ENCODE measurements around the gene FAM169A.
A peak's percentile ranks its signal among the peaks of the same experiment; 100 is the strongest.
"Not testable (repeated sequence)": the region's sequence is repeated elsewhere in the genome, so short reads cannot be mapped to it uniquely, and the experiment has no call there.

FAM169A gene, protein sequence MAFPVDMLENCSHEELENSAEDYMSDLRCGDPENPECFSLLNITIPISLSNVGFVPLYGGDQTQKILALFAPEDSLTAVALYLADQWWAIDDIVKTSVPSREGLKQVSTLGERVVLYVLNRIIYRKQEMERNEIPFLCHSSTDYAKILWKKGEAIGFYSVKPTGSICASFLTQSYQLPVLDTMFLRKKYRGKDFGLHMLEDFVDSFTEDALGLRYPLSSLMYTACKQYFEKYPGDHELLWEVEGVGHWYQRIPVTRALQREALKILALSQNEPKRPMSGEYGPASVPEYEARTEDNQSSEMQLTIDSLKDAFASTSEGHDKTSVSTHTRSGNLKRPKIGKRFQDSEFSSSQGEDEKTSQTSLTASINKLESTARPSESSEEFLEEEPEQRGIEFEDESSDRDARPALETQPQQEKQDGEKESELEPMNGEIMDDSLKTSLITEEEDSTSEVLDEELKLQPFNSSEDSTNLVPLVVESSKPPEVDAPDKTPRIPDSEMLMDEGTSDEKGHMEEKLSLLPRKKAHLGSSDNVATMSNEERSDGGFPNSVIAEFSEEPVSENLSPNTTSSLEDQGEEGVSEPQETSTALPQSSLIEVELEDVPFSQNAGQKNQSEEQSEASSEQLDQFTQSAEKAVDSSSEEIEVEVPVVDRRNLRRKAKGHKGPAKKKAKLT

GRCh38 chr5:74865804-74866595 lies at the start of gene FAM169A:
Gene FAM169A (minus strand): TSS chr5:74866387. CDS start chr5:74841676, 24,711 bp downstream.
- peak; percentile 43 for DNase-seq

- DNase-seq, result no peak
Observed at GRCh38 chr5:74915488-74915887, 49.3 kb upstream of the FAM169A start.

- not testable (repeated sequence) for DNase-seq
Observed at GRCh38 chr5:74911421-74911820, 45.2 kb upstream of the FAM169A start.

GRCh38 chr5:74909888-74910287 lies 43.7 kb upstream of the FAM169A start:
- not testable (repeated sequence) for DNase-seq

DNA sequence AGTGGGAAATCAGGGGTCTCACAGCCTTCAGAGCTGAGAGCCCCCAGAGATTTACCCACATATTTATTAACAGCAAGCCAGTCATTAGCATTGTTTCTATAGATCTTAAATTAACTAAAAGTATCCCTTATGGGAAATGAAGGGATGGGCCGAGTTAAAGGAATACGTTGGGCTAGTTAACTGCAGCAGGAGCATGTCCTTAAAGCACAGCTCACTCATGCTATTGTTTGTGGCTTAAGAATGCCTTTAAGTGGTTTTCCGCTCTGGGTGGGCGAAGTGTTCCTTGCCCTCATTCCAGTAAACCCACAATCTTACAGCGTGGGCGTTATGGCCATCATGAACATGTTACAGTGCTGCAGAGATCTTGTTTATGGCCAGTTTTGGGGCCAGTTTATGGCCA lies 42.0 kb upstream of the FAM169A start:
- not testable (repeated sequence) for DNase-seq

DNA sequence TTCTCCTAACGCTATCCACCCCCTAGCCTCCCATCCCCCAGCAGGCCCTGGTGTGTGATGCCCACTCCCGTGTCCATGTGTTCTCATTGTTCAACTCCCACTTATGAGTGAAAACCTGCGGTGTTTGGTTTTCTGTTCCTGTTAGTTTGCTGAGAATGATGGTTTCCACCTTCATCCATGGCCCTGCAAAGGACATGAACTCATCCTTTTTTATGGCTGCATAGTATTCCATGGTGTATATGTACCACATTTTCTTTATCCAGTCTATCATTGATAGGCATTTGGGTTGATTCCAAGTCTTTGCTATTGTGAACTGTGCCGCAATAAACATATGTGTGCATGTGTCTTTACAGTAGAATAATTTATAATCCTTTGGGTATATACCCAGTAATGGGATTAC lies 38.5 kb upstream of the FAM169A start:
- DNase-seq, result not testable (repeated sequence)

DNA sequence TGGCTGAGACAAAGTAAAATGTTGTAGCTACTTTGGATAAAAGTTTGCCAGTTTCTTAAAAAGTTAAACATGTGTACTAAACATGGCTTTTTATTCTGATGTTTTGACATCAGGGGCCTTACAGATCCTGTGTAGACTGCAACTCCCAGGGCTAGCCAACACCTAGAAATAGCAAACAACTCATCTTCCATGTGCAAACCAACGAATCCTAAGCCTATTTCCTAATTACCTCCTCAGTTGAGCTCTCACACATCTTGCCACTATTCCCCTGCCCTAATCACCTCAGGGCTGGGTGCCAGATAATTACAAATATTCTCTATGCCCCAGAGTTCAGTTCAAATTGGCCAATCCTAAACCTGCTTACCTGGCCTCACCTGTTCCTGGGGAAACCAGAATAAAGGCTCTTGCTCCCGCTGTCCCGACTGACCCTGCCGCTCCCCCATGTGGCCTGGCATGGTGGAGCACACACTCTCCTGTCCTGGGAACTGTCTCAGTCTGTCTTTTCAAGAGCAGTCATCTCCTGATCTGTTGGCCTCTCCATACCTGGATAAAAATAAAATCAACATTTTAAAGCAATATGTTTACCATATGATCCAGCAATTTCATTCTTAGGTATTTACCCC lies 37.1 kb upstream of the FAM169A start:
- DNase-seq, result peak; percentile 7

DNA sequence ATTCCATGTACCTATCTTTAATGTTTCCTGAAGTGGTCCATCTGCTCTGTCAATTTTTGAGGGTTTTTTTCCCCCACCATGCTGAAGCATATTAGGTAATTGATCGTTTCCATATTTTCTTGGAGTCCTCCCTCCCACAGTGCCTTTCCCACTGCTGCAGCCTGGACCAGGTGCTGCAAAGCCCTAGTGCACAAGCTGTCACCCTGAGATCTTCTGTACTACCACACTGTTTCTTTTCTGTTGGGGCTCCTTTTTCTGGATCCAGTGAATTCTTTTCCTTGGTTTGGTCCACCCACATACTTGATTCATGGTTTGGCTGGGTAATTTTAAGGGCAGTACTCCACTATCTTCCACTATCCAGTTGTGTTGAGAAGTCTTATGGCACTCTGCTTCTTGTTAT lies 30.9 kb upstream of the FAM169A start:
- DNase-seq, result no peak

DNA sequence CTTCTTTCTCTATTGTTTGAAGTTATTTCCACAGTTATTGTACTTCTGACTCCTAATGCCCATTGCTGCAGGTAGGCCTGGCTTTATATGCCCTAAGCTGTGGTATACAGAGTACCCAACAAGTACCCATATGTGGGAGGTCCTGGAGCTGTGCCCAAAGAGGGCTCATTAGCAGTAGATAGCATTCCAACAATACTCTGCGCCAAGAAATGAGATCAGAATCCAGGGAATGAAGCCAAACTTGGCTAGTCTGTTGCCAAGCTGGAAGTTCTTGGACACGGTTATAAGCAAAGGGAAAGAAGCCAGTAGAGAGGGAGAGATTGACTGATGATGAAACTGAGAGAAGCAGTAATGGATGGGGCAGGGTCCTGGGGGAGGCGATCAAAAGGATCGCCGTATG lies 29.7 kb upstream of the FAM169A start:
- no peak for DNase-seq

DNA sequence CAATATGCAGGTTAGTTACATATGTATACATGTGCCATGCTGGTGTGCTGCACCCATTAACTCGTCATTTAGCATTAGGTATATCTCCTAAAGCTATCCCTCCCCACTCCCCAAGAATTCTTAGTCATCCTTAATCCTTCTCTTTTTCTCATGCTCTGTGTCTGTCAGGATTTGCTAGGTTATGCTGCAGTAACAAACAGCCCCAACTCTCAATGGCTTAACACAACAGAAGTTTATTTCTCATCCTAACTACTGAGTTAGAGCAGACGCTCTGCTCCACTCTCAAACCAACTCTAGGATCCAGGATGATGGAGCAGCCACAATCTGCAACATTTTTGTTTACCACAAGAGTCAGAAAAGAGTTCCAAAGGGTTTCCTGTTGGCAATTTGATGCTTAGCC lies 28.2 kb upstream of the FAM169A start:
- DNase-seq, result no peak

- DNase-seq, result no peak
Observed at GRCh38 chr5:74892921-74893320, 26.7 kb upstream of the FAM169A start.

- no peak for DNase-seq
Observed at GRCh38 chr5:74889523-74890105, 23.4 kb upstream of the FAM169A start.

- no peak for DNase-seq
Observed at GRCh38 chr5:74888117-74888516, 21.9 kb upstream of the FAM169A start.

GRCh38 chr5:74885170-74885569 lies 19.0 kb upstream of the FAM169A start:
- DNase-seq, result no peak

DNA sequence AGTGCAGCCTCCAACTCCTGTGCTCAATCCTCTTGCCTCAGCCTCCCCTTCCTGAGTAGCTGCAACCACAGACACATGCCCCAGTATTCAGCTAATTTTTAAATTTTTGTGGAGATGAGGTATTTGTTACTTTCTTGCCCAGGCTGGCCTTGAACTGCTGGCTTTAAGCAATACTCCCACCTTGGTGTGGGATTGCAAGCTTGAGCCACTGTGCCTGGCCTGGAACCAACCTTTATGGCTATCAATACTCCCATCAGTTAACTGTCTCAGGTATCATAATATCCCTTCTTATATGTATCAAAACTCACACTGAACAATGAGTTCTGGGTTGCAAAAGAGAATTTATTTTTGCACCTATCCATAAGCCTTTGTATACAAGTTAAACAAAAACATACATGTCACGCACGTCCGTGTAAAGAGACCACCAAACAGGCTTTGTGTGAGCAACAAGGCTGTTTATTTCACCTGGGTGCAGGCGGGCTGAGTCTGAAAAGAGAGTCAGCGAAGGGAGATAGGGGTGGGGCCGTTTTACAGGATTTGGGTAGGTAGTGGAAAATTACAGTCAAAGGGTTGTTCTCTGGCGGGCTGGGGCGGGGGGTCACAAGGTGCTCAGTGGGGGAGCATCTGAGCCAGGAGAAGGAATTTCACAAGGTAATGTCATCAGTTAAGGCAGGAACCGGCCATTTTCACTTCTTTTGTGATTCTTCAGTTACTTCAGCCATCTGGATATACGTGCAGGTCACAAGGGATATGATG lies 16.4 kb upstream of the FAM169A start:
- not testable (repeated sequence) for DNase-seq

- DNase-seq, result no peak
Observed at GRCh38 chr5:74877624-74878304, 11.6 kb upstream of the FAM169A start.

DNA sequence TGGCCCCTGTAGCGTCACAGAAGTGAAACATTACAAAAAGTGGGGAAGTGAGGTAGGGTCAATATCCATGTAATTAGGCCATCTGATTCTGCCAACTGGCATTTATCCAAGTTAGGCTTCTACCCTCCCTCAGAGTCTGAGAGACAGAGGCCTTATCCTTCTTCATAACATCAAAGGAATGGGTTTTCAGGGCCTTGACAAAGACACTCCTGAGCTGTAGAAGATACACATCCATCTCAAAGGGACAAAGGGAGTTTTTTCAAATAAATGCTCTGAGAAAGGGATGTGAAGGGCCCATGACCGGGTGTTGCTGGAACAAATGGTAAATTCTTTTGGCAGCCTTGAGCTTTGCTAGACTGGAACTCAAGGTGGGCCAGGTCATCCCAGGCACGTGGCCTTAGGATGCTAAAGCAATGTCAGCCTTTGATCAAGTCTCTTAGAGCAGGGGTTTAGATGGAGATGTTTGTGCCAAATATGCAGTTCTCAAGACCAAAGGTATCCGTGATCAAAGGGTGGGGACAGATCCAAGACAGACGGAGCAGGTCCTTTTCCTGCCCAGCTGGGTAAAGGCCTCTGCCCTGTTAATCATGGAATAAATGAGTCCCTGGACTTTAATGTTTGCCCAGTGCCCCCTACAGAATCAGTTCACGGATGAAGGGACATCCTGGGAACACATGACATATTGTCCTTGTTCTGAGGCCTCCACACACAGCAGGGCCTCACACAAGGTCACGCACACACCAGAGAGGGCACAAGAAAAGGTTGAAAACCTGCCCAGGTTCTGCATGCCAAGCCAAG lies 10.0 kb upstream of the FAM169A start:
- DNase-seq, result no peak

- no peak for DNase-seq
Observed at GRCh38 chr5:74873525-74874249, 7.5 kb upstream of the FAM169A start.

GRCh38 chr5:74870299-74871067 lies 4.3 kb upstream of the FAM169A start:
- DNase-seq, result no peak

Measured in activated naive CD4-positive, alpha-beta T cell treated with Interleukin-2 at 50 U/mL for 16 hours (primary cell).